Psoas muscle (tissue), 8 donors: ENCODE measurements around the gene PLXND1. TPM values are rescaled to one million over a fixed set of nuclear protein-coding genes. Genes with fewer than 3 reads are reported as not detected.

ENCODE experiments used
- ATAC-seq, 4 donors: fragments of 200-7000 bp; cut with Tn5 transposase; one replicate each; pipeline ENCODE4 v1.9.1; 2020; ENCODE audit warnings: moderate library complexity in 3 of 4, mild to moderate bottlenecking in 2 of 4
- DNase-seq, 2 donors: peaks; one replicate each; pipeline ENCODE4 v3.0.0-alpha.2; 2020
- H3K27ac ChIP-seq: fragments of 200-600 bp; one replicate; pipeline ENCODE4 v1.8.0; 2022
- H3K27me3 ChIP-seq, 3 donors: fragments of 200-600 bp in 1 of 3; one replicate each; pipeline versions ENCODE4 v1.6.1 to v1.8.0; 2013 to 2022; ENCODE audit warnings: low read length in 2 of 3, mild to moderate bottlenecking in 2 of 3, moderate library complexity in 1 of 3; ENCODE audit not compliant: insufficient read depth in 3 of 3
- H3K36me3 ChIP-seq, 2 donors: fragments of 200-600 bp in 1 of 2; one replicate each; pipeline versions ENCODE4 v1.6.1 to v1.8.0; 2013 to 2022; ENCODE audit warnings: low read depth in 1 of 2, mild to moderate bottlenecking in 1 of 2, moderate library complexity in 1 of 2; ENCODE audit not compliant: insufficient read depth in 1 of 2
- H3K4me1 ChIP-seq: fragments of 200-600 bp; one replicate; pipeline ENCODE4 v1.8.0; 2022
- H3K4me3 ChIP-seq: fragments of 200-600 bp; one replicate; pipeline ENCODE4 v1.8.0; 2022; ENCODE audit warnings: mild to moderate bottlenecking
- H3K9me3 ChIP-seq: fragments of 200-600 bp; one replicate; pipeline ENCODE4 v1.8.0; 2022
- CTCF ChIP-seq: fragments of 200-600 bp; IDR thresholded peaks from one replicate; pipeline ENCODE4 v1.8.0; 2022; ENCODE audit warnings: antibody characterized with exemption
- WGBS, 3 donors: extraction: QIAGEN DNeasy Blood & Tissue Kit; methylation state at CpG; one replicate each; pipeline versions ENCODE4 v1.1.6 to v1.1.7; 2013; 5-methylcytosine and 5-hydroxymethylcytosine counted together
- intact Hi-C, 2 donors: fragments of 100-400 bp; cut with DNase I; formaldehyde crosslinking; loops; one replicate each; pipeline versions ENCODE4 v1.11.0 to v1.14.2; 2022
- polyA plus RNA-seq, 3 donors: library from polyadenylated mRNA; stranded (reverse); fragments of 200-250 nt; gene quantifications; one replicate each; pipeline ENCODE4 v1.2.3, GENCODE V29; 2013
- total RNA-seq, 4 donors: library from RNA; stranded (reverse); fragmentation: NEBNext Ultra II Directional in 2 of 4; extraction: Animal tissue kit (Norgen Biotek cat#: 25700) in 2 of 4; gene quantifications; one replicate each; pipeline versions ENCODE4 v1.2.1 to v1.2.4, GENCODE V29; 2021 to 2023
- donor health status: healthy with polysubstance abuse.
- donor health status: DM: no; HTN: no; CAD: no; lungs with moderate emphysema.
- donor health status: Bipolar disorder and iron deficiency.
- donor health status: healthy.
- donor health status: DM: yes; HTN: yes; CAD: no.
- donor health status: DM: no; HTN: no; CAD: no.
- donor health status: DM: no; HTN: no; CAD: no.
- donor health status: DM: yes; HTN: yes; CAD: no.

Gene PLXND1
- total and polyA plus RNA-seq, 7 donors, result 15.5 to 49.9 (median 28.2) TPM

GRCh38 chr3:129535075-129535474 lies 71.4 kb downstream of the PLXND1 start:
- H3K27ac ChIP-seq, result no peak overlapping the region
- H3K27me3 ChIP-seq, result no peaks in the 10 kb centered on the region
- DNase-seq, result no peak
- no peak for TF ChIP-seq CTCF
- ATAC-seq, result no peak
- no peaks in the 10 kb centered on the region for H3K4me1 ChIP-seq
- H3K9me3 ChIP-seq, result no peaks in the 10 kb centered on the region
- intact Hi-C loops, result no loop called here
- whole genome bisulfite sequencing, 3 donors, result 80 to 87% (median 84%) methylated on average over 1 of the region's 1 CpG
- no peak overlapping the region for H3K4me3 ChIP-seq
- H3K36me3 ChIP-seq, result no peaks in the 10 kb centered on the region

DNA sequence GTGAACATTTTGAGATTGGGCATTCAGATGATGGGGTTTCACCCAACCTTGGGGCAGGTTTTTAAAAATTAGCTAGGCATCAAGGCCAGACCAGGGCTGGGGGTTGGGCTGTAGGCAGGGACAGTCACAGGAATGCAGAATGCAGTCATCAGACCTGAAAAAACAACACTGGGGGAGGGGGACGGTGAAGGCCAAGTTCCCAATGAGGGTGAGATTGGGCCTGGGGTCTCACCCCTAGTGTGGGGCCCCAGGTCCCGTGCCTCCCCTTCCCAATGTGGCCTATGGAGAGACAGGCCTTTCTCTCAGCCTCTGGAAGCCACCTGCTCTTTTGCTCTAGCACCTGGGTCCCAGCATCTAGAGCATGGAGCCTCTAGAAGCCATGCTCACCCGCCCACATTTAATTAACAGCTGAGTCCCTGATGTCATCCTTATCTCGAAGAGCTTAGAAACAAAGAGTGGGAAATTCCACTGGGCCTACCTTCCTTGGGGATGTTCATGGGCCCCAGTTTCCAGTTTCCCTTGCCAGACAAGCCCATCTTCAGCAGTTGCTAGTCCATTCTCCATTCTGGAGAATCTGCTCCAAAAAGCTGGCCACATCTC lies 71.9 kb downstream of the PLXND1 start:
- no peaks in the 10 kb centered on the region for H3K27me3 ChIP-seq
- intact Hi-C loops, result no loop called here
- no peak for TF ChIP-seq CTCF
- DNase-seq (no peak), ATAC-seq (no peak)
- H3K9me3 ChIP-seq, result no peaks in the 10 kb centered on the region
- H3K27ac ChIP-seq, result no peak overlapping the region
- WGBS, 3 donors, result 82 to 88% (median 85%) methylated on average over 4 of the region's 4 CpGs
- H3K36me3 ChIP-seq, result no peaks in the 10 kb centered on the region
- H3K4me1 ChIP-seq, result peaks cover 3% of the 10 kb centered on the region
- no peak overlapping the region for H3K4me3 ChIP-seq

DNA sequence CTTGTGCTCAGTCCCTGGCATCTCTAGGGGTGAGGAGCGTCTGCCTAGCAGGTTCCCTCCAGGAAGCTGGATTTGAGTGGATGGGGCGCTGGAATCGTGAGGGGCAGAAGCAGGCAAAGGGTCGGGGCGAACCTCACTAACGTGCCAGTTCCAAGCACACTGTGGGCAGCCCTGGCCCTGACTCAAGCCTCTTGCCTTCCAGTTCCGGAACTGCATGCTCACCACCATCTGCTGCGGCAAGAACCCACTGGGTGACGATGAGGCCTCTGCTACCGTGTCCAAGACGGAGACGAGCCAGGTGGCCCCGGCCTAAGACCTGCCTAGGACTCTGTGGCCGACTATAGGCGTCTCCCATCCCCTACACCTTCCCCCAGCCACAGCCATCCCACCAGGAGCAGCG lies 73.1 kb downstream of the PLXND1 start:
- 92 to 95% (median 95%) methylated on average over 16 of the region's 16 CpGs for WGBS, 3 donors
- no peak for ATAC-seq
- intact Hi-C loops, result no loop called here

DNA sequence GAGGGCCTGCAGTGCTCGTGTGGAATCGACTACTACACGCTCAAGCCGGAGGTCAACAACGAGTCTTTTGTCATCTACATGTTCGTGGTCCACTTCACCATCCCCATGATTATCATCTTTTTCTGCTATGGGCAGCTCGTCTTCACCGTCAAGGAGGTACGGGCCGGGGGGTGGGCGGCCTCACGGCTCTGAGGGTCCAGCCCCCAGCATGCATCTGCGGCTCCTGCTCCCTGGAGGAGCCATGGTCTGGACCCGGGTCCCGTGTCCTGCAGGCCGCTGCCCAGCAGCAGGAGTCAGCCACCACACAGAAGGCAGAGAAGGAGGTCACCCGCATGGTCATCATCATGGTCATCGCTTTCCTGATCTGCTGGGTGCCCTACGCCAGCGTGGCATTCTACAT lies 74.2 kb downstream of the PLXND1 start:
- no peak for TF ChIP-seq CTCF
- H3K36me3 ChIP-seq, result no peaks in the 10 kb centered on the region
- WGBS, 3 donors, result 94 to 96% (median 95%) methylated on average over 20 of the region's 20 CpGs
- no peak for ATAC-seq
- H3K4me3 ChIP-seq, result no peak overlapping the region
- H3K27me3 ChIP-seq, result no peaks in the 10 kb centered on the region
- no peak overlapping the region for H3K27ac ChIP-seq
- DNase-seq, result no peak
- intact Hi-C loops, result no loop called here
- H3K9me3 ChIP-seq, result no peaks in the 10 kb centered on the region
- H3K4me1 ChIP-seq, result peaks cover 3% of the 10 kb centered on the region

More for the DNA sequence above, 73.1 kb downstream of the PLXND1 start:
- H3K9me3 ChIP-seq, result no peaks in the 10 kb centered on the region
- no peak overlapping the region for H3K4me3 ChIP-seq
- no peak for TF ChIP-seq CTCF
- peaks cover 3% of the 10 kb centered on the region for H3K4me1 ChIP-seq
- H3K27me3 ChIP-seq, result no peaks in the 10 kb centered on the region
- H3K36me3 ChIP-seq, result no peaks in the 10 kb centered on the region
- no peak overlapping the region for H3K27ac ChIP-seq
- DNase-seq, result no peak

GRCh38 chr3:129531699-129532098 lies 74.8 kb downstream of the PLXND1 start:
- no peaks in the 10 kb centered on the region for H3K27me3 ChIP-seq
- TF ChIP-seq CTCF, result no peak
- no peaks in the 10 kb centered on the region for H3K9me3 ChIP-seq
- no peak overlapping the region for H3K4me3 ChIP-seq
- DNase-seq (peak in 1 of 2 donors; percentile 2), ATAC-seq (no peak)
- no peaks in the 10 kb centered on the region for H3K36me3 ChIP-seq
- intact Hi-C loops, result no loop called here
- H3K27ac ChIP-seq, result no peak overlapping the region
- peaks cover 3% of the 10 kb centered on the region for H3K4me1 ChIP-seq
- 92 to 95% (median 94%) methylated on average over 11 of the region's 11 CpGs for WGBS, 3 donors
